OCI-LY3 (cell line): Measurements from ENCODE around the gene AFAP1L1.

ENCODE experiments used
- H2AFZ ChIP-seq: fragments of 200-600, 300-600 bp; shearing (Covaris generic); 2 replicates; pipeline ENCODE4 v1.6.0; 2014; ENCODE audit warnings: antibody characterized with exemption, low read depth, low read length
- H3K27ac ChIP-seq: fragments of 200-600, 300-600 bp; sonication (generic); 2 replicates; pipeline ENCODE4 v1.5.1; 2014; ENCODE audit warnings: mild to moderate bottlenecking, low read length, moderate library complexity, mixed read lengths
- H3K27me3 ChIP-seq: fragments of 200-600, 300-600 bp; sonication (generic); 2 replicates; pipeline ENCODE4 v1.6.1; 2014; ENCODE audit warnings: low read depth, low read length, mixed read lengths
- H3K36me3 ChIP-seq: fragments of 200-600, 300-600 bp; sonication (generic); replicated peaks from 2 replicates; pipeline ENCODE3; 2014; ENCODE audit warnings: low read depth, low read length, mixed read lengths
- H3K4me1 ChIP-seq: fragments of 300-600, 200-600 bp; sonication (generic); 2 replicates; pipeline ENCODE4 v1.6.1; 2014; ENCODE audit warnings: low read length, mixed read lengths
- H3K4me2 ChIP-seq: fragments of 200-600, 300-600 bp; sonication (generic); 2 replicates; pipeline ENCODE4 v1.6.1; 2014; ENCODE audit warnings: low read length, mixed read lengths
- H3K4me3 ChIP-seq: fragments of 300-600, 200-600 bp; sonication (generic); 2 replicates; pipeline ENCODE4 v1.5.1; 2014; ENCODE audit warnings: antibody characterized with exemption, mild to moderate bottlenecking, low read length, moderate library complexity
- H3K79me2 ChIP-seq: fragments of 300-600, 200-600 bp; shearing (Covaris generic); 2 replicates; pipeline ENCODE4 v1.6.1; 2014; ENCODE audit warnings: mild to moderate bottlenecking, low read length, mixed read lengths
- H3K9ac ChIP-seq: fragments of 300-600, 200-600 bp; shearing (Covaris generic); 2 replicates; pipeline ENCODE4 v1.6.0; 2014; ENCODE audit warnings: mild to moderate bottlenecking, low read length, moderate library complexity
- H3K9me3 ChIP-seq: fragments of 200-600, 300-600 bp; shearing (Covaris generic); 2 replicates; pipeline ENCODE4 v1.6.1; 2014; ENCODE audit warnings: low read length, mixed read lengths; ENCODE audit not compliant: insufficient read depth
- H4K20me1 ChIP-seq: fragments of 200-600, 300-600 bp; sonication (generic); 2 replicates; pipeline ENCODE4 v1.6.1; 2016; ENCODE audit warnings: low read length, mixed read lengths; ENCODE audit not compliant: insufficient read depth
- EZH2phosphoT487 ChIP-seq: fragments of 200-600 bp; shearing (Covaris generic); IDR thresholded peaks from 2 replicates; pipeline ENCODE4 v1.6.1; 2018; ENCODE audit warnings: antibody characterized with exemption, mixed run types, low read depth
- TF ChIP-seq, protein P1 (sequence below): fragments of 200-600, 300-600 bp; sonication (generic); IDR thresholded peaks from 2 replicates; pipeline ENCODE4 v1.5.1; 2014; ENCODE audit warnings: antibody characterized with exemption, low read length, low read depth

AFAP1L1 gene

GRCh38 chr5:149378241-149378820 is 106.7 kb downstream of the AFAP1L1 start:
- no peak overlapping the region for H2AFZ ChIP-seq
- H3K79me2 ChIP-seq: no peaks in the 10 kb centered on the region
- H3K9ac ChIP-seq: no peak overlapping the region
- H3K9me3 ChIP-seq: no peaks in the 10 kb centered on the region
- no peak overlapping the region for H3K4me3 ChIP-seq
- TF ChIP-seq, protein P1, sequence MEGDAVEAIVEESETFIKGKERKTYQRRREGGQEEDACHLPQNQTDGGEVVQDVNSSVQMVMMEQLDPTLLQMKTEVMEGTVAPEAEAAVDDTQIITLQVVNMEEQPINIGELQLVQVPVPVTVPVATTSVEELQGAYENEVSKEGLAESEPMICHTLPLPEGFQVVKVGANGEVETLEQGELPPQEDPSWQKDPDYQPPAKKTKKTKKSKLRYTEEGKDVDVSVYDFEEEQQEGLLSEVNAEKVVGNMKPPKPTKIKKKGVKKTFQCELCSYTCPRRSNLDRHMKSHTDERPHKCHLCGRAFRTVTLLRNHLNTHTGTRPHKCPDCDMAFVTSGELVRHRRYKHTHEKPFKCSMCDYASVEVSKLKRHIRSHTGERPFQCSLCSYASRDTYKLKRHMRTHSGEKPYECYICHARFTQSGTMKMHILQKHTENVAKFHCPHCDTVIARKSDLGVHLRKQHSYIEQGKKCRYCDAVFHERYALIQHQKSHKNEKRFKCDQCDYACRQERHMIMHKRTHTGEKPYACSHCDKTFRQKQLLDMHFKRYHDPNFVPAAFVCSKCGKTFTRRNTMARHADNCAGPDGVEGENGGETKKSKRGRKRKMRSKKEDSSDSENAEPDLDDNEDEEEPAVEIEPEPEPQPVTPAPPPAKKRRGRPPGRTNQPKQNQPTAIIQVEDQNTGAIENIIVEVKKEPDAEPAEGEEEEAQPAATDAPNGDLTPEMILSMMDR: no peak
- TF ChIP-seq EZH2phosphoT487: no peak
- no peaks in the 10 kb centered on the region for H4K20me1 ChIP-seq
- no peaks in the 10 kb centered on the region for H3K4me1 ChIP-seq
- H3K27ac ChIP-seq: no peak overlapping the region
- no peaks in the 10 kb centered on the region for H3K27me3 ChIP-seq
- H3K36me3 ChIP-seq: no peaks in the 10 kb centered on the region
- H3K4me2 ChIP-seq: no peak overlapping the region

- no peak within 1 kb of the TSS for H3K4me3 ChIP-seq
- H4K20me1 ChIP-seq: no peaks in the 10 kb centered on the region
- no peak within 1 kb of the TSS for H2AFZ ChIP-seq
- H3K36me3 ChIP-seq: no peaks in the 10 kb centered on the region
- no peaks in the 10 kb centered on the region for H3K9me3 ChIP-seq
- H3K4me2 ChIP-seq: no peak within 1 kb of the TSS
- H3K27me3 ChIP-seq: no peaks in the 10 kb centered on the region
- H3K27ac ChIP-seq: no peak within 1 kb of the TSS
- no peaks in the 10 kb centered on the region for H3K79me2 ChIP-seq
- TF ChIP-seq EZH2phosphoT487: no peak
- TF ChIP-seq, protein P1: no peak
- H3K9ac ChIP-seq: no peak within 1 kb of the TSS
- H3K4me1 ChIP-seq: no peaks in the 10 kb centered on the region
These were observed 107.6 kb downstream of the AFAP1L1 start, which contains the start of gene IL17B for GRCh38 chr5:149379177-149379761. TSS of gene IL17B (minus strand) at chr5:149379292. CDS start at chr5:149379225, 67 bp downstream.

DNA sequence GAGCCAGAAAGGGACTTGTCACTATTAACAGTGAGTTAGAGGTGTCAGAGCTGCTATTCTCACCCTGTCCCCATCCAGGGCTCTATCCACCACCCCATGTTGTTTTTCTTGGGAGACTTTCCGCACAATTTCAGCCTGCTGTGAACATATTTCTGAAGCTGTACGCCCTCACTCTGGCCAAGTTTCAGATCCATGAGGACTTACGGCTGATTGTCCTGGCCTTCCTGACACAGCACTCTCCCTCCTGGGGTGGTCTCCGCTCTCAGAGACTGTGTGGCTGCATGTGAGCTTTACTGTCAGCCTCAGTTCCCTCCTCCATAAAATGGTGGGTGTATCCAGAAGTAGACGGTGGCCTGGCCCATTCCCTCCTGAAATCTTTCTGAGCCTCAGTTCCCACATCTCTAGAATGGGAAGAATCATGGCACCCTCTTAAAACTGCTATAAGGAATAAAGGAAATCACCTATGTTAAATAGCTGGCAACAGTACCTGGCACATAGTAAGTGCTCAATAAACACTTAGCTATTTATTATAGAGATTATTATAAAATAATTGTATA is 108.2 kb downstream of the AFAP1L1 start:
- Histone ChIP-seq H3K9me3 (no peaks in the 10 kb centered on the region), H3K36me3 (no peaks in the 10 kb centered on the region), H4K20me1 (no peaks in the 10 kb centered on the region), H3K27me3 (no peaks in the 10 kb centered on the region), H3K4me3 (no peak overlapping the region), H3K4me1 (no peaks in the 10 kb centered on the region), H3K27ac (no peak overlapping the region), H2AFZ (no peak overlapping the region), H3K79me2 (no peaks in the 10 kb centered on the region), H3K9ac (no peak overlapping the region), H3K4me2 (no peak overlapping the region)
- no peak for TF ChIP-seq EZH2phosphoT487
- TF ChIP-seq, protein P1: no peak

GRCh38 chr5:149380466-149381121 is 108.9 kb downstream of the AFAP1L1 start:
- Histone ChIP-seq H3K79me2 (no peaks in the 10 kb centered on the region), H3K4me3 (no peak overlapping the region), H4K20me1 (no peaks in the 10 kb centered on the region), H3K36me3 (no peaks in the 10 kb centered on the region), H3K27me3 (no peaks in the 10 kb centered on the region), H3K4me1 (no peaks in the 10 kb centered on the region), H3K27ac (no peak overlapping the region), H2AFZ (no peak overlapping the region), H3K4me2 (no peak overlapping the region), H3K9ac (no peak overlapping the region), H3K9me3 (no peaks in the 10 kb centered on the region)
- TF ChIP-seq, protein P1: no peak
- no peak for TF ChIP-seq EZH2phosphoT487
